Stomach (tissue), 4 donors: Measurements from ENCODE around the gene CDKN2B.

Experiments used
- CTCF ChIP-seq, 7 experiments: fragments of 450-650 bp in 4 of 7; fragments of 200-600 bp in 3 of 7; sonication (generic) in 3 of 7; IDR thresholded peaks; one replicate each; pipeline ENCODE4 v1.5.1; 2016 to 2019; ENCODE audit warnings: antibody characterized with exemption in 7 of 7, control low read depth in 2 of 7, mild to moderate bottlenecking in 1 of 7
- POLR2AphosphoS5 ChIP-seq, 3 donors: sonication (generic); formaldehyde crosslinking; IDR thresholded peaks; one replicate each; pipeline ENCODE4 v1.6.1; 2016; ENCODE audit warnings: antibody characterized with exemption in 3 of 3

- TF ChIP-seq POLR2AphosphoS5 (IDR thresholded peaks at IDR 0.05) (no peak), CTCF (IDR thresholded peaks at IDR 0.05) (no peak)
These were observed 21.0 kb upstream of the CDKN2B start for GRCh38 chr9:22030101-22030598.
